H9 (cell line): ENCODE measurements around the gene PHTF2. TPM values are rescaled to one million over a fixed set of nuclear protein-coding genes. Genes with fewer than 3 reads are reported as not detected.

Experiments
- DNase-seq: peaks from one replicate; pipeline ENCODE4 v3.0.0-alpha.2; 2017
- H2AFZ ChIP-seq: one replicate; pipeline ENCODE4 v1.6.1; 2013; ENCODE audit warnings: mild to moderate bottlenecking, low read length, control low read depth, moderate library complexity
- H2AK5ac ChIP-seq: 2 replicates; pipeline ENCODE4 v1.6.1; 2013; ENCODE audit warnings: low read length, control low read depth, mixed read lengths; ENCODE audit not compliant: insufficient read length
- H2BK120ac ChIP-seq: one replicate; pipeline ENCODE4 v1.6.1; 2013; ENCODE audit warnings: low read depth, mild to moderate bottlenecking, low read length, control low read depth, inconsistent platforms; ENCODE audit not compliant: poor library complexity, severe bottlenecking
- H2BK12ac ChIP-seq: 2 replicates; pipeline ENCODE4 v1.6.1; 2013; ENCODE audit warnings: low read length, control low read depth, mixed read lengths, low read depth; ENCODE audit not compliant: insufficient read length
- H2BK15ac ChIP-seq: 2 replicates; pipeline ENCODE4 v1.6.1; 2013; ENCODE audit warnings: low read depth, low read length, control low read depth
- H2BK20ac ChIP-seq: one replicate; pipeline ENCODE4 v1.6.1; 2013; ENCODE audit warnings: low read depth, mild to moderate bottlenecking, low read length, control low read depth, inconsistent platforms; ENCODE audit not compliant: poor library complexity, severe bottlenecking
- H2BK5ac ChIP-seq: 2 replicates; pipeline ENCODE4 v1.6.1; 2013; ENCODE audit warnings: low read length, control low read depth, mixed read lengths; ENCODE audit not compliant: insufficient read length
- H3K14ac ChIP-seq: 2 replicates; pipeline ENCODE4 v1.6.1; 2013; ENCODE audit warnings: low read length, control low read depth; ENCODE audit not compliant: insufficient read depth
- H3K18ac ChIP-seq: 2 replicates; pipeline ENCODE4 v1.6.1; 2013; ENCODE audit warnings: low read depth, mild to moderate bottlenecking, mixed read lengths, low read length, control low read depth; ENCODE audit not compliant: insufficient read length
- H3K23ac ChIP-seq: 2 replicates; pipeline ENCODE4 v1.6.1; 2013; ENCODE audit warnings: low read length, control low read depth, mixed read lengths, low read depth; ENCODE audit not compliant: insufficient read length
- H3K23me2 ChIP-seq: 2 replicates; pipeline ENCODE4 v1.6.1; 2013; ENCODE audit warnings: low read depth, mild to moderate bottlenecking, mixed read lengths, low read length, control low read depth; ENCODE audit not compliant: insufficient read length, poor library complexity, severe bottlenecking
- H3K27ac ChIP-seq: 2 replicates; pipeline ENCODE4 v1.5.1; 2013; ENCODE audit warnings: low read length, control low read depth, mixed read lengths, low read depth; ENCODE audit not compliant: insufficient read length
- H3K27me3 ChIP-seq: 2 replicates; pipeline ENCODE4 v1.6.1; 2013; ENCODE audit warnings: low read length, control low read depth, inconsistent platforms; ENCODE audit not compliant: insufficient read depth
- H3K4ac ChIP-seq: 2 replicates; pipeline ENCODE4 v1.6.1; 2013; ENCODE audit warnings: low read depth, mild to moderate bottlenecking, control low read depth, inconsistent platforms, low read length, moderate library complexity
- H3K4me1 ChIP-seq: 2 replicates; pipeline ENCODE4 v1.6.1; 2013; ENCODE audit warnings: low read length, control low read depth, inconsistent platforms; ENCODE audit not compliant: insufficient read depth
- H3K4me2 ChIP-seq: 2 replicates; pipeline ENCODE4 v1.6.1; 2013; ENCODE audit warnings: low read length, control low read depth, mixed read lengths; ENCODE audit not compliant: insufficient read length, insufficient read depth
- H3K56ac ChIP-seq: 2 replicates; pipeline ENCODE4 v1.6.1; 2013; ENCODE audit warnings: low read depth, mild to moderate bottlenecking, mixed read lengths, low read length, control low read depth; ENCODE audit not compliant: insufficient read length
- H3K79me1 ChIP-seq: 2 replicates; pipeline ENCODE4 v1.6.1; 2013; ENCODE audit warnings: low read depth, mild to moderate bottlenecking, moderate library complexity, low read length, control low read depth, inconsistent platforms; ENCODE audit not compliant: insufficient read depth, poor library complexity, severe bottlenecking
- H3K79me2 ChIP-seq: 2 replicates; pipeline ENCODE4 v1.6.1; 2013; ENCODE audit warnings: low read length, control low read depth, inconsistent platforms; ENCODE audit not compliant: insufficient read depth
- H3K9ac ChIP-seq: 2 replicates; pipeline ENCODE4 v1.6.1; 2013; ENCODE audit warnings: low read length, control low read depth, mixed read lengths; ENCODE audit not compliant: insufficient read length; ENCODE audit errors: extremely low read depth
- H3K9me3 ChIP-seq: one replicate; pipeline ENCODE4 v1.6.1; 2013; ENCODE audit warnings: low read depth, low read length, inconsistent platforms; ENCODE audit not compliant: control insufficient read depth
- H3T11ph ChIP-seq: one replicate; pipeline ENCODE4 v1.6.1; 2013; ENCODE audit warnings: mild to moderate bottlenecking, low read length, control low read depth, inconsistent platforms
- H4K20me1 ChIP-seq: one replicate; pipeline ENCODE4 v1.6.1; 2013; ENCODE audit not compliant: control insufficient read depth, insufficient read length, insufficient read depth
- H4K5ac ChIP-seq: 2 replicates; pipeline ENCODE4 v1.6.1; 2013; ENCODE audit warnings: low read depth, mild to moderate bottlenecking, mixed read lengths, low read length, control low read depth; ENCODE audit not compliant: insufficient read length
- H4K8ac ChIP-seq: replicated peaks from 2 replicates; pipeline ENCODE4 v1.6.1; 2013; ENCODE audit warnings: low read length, control low read depth, mixed read lengths, low read depth; ENCODE audit not compliant: insufficient read length
- H4K91ac ChIP-seq: 2 replicates; pipeline ENCODE4 v1.6.1; 2013; ENCODE audit warnings: low read depth, mild to moderate bottlenecking, moderate library complexity, mixed read lengths, low read length, control low read depth; ENCODE audit not compliant: insufficient read length
- H3K27ac Mint-ChIP-seq, 3 experiments: 2 replicates in 2 of 3; 3 replicates in 1 of 3; pipeline ENCODE4 v1.8.0; 2020 to 2021; ENCODE audit warnings: mixed read lengths in 3 of 3, mild to moderate bottlenecking in 1 of 3, moderate library complexity in 1 of 3
- H3K27me3 Mint-ChIP-seq: 2 replicates; pipeline ENCODE4 v1.8.0; 2021; ENCODE audit warnings: low read depth, mild to moderate bottlenecking, moderate library complexity, mixed read lengths
- H3K36me3 Mint-ChIP-seq, 3 experiments: 2 replicates in 2 of 3; 3 replicates in 1 of 3; pipeline ENCODE4 v1.8.0; 2020 to 2021; ENCODE audit warnings: low read depth in 3 of 3, mixed read lengths in 3 of 3; ENCODE audit not compliant: insufficient read depth in 1 of 3
- H3K4me1 Mint-ChIP-seq, 2 experiments: 2 replicates each; pipeline ENCODE4 v1.8.0; 2020; ENCODE audit warnings: mixed read lengths in 2 of 2
- H3K4me3 Mint-ChIP-seq, 2 experiments: 2 replicates in 1 of 2; 3 replicates in 1 of 2; pipeline ENCODE4 v1.8.0; 2020 to 2021; ENCODE audit warnings: mild to moderate bottlenecking in 2 of 2, mixed read lengths in 2 of 2, moderate library complexity in 1 of 2
- H3K9me3 Mint-ChIP-seq, 2 experiments: 2 replicates in 1 of 2; 3 replicates in 1 of 2; pipeline ENCODE4 v1.8.0; 2020; ENCODE audit warnings: mild to moderate bottlenecking in 2 of 2, mixed read lengths in 2 of 2, moderate library complexity in 1 of 2
- total RNA-seq: library from RNA; stranded (reverse); gene quantifications from 2 replicates; pipeline ENCODE4 v1.2.1, GENCODE V29; 2021
- TF ChIP-seq, protein P1 (sequence below): fragments of 200-600 bp; sonication (generic); conservative IDR thresholded peaks from 3 replicates; pipeline ENCODE4 v1.8.0; 2021; ENCODE audit warnings: antibody characterized with exemption, mild to moderate bottlenecking

Gene PHTF2
- total RNA-seq, 1 experiment from 2014 or later: 16.2 TPM

DNA sequence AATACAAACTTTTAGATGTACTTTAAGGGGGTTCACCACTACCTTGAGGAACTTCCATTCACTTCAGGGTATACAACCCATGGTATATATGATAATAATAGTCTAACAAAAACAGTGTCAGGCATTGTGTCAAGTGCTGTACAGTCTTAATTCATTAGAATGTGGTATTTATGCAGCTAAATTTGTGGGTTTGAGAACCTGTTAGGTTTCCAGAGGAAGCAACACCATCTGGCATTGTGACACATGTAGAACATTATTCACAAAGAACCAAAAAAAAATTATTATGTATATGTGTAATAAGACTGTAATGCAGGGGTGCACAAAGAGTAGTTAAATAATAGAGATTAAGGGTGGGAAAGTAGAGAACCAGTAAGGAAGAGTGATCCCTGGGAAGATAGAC is 26.7 kb upstream of the PHTF2 start:
- H3K79me1 ChIP-seq: no peaks in the 10 kb centered on the region
- H3K27ac ChIP-seq: no peak overlapping the region
- no peak overlapping the region for H3T11ph ChIP-seq
- H3K79me2 ChIP-seq: no peaks in the 10 kb centered on the region
- H3K9me3 ChIP-seq: no peaks in the 10 kb centered on the region
- H4K8ac ChIP-seq: no peak overlapping the region
- H4K20me1 ChIP-seq: no peaks in the 10 kb centered on the region
- no peak overlapping the region for H3K56ac ChIP-seq
- DNase-seq: no peak
- Mint-ChIP-seq H3K27me3 (no peaks in the 10 kb centered on the region), H3K9me3 (no peaks in the 10 kb centered on the region; a peak in 1 of 5 replicates), H3K4me3 (no peak overlapping the region), H3K36me3 (peaks cover 18 to 43% (median 29%) of the 10 kb centered on the region in 3 experiments; a peak in 6 of 7 replicates), H3K27ac (peak overlapping the region in 1 of 3 experiments; percentile 2; a peak in 2 of 7 replicates), H3K4me1 (peaks cover 0 to 3% of the 10 kb centered on the region in 2 experiments; a peak in 1 of 4 replicates)
- no peak overlapping the region for H2BK15ac ChIP-seq
- H3K23ac ChIP-seq: no peak overlapping the region
- no peaks in the 10 kb centered on the region for H3K27me3 ChIP-seq
- no peak overlapping the region for H2AFZ ChIP-seq
- H2BK120ac ChIP-seq: no peak overlapping the region
- no peak overlapping the region for H3K14ac ChIP-seq
- no peak overlapping the region for H2BK12ac ChIP-seq
- H4K5ac ChIP-seq: no peak overlapping the region
- H3K4me2 ChIP-seq: no peak overlapping the region
- TF ChIP-seq, protein P1, sequence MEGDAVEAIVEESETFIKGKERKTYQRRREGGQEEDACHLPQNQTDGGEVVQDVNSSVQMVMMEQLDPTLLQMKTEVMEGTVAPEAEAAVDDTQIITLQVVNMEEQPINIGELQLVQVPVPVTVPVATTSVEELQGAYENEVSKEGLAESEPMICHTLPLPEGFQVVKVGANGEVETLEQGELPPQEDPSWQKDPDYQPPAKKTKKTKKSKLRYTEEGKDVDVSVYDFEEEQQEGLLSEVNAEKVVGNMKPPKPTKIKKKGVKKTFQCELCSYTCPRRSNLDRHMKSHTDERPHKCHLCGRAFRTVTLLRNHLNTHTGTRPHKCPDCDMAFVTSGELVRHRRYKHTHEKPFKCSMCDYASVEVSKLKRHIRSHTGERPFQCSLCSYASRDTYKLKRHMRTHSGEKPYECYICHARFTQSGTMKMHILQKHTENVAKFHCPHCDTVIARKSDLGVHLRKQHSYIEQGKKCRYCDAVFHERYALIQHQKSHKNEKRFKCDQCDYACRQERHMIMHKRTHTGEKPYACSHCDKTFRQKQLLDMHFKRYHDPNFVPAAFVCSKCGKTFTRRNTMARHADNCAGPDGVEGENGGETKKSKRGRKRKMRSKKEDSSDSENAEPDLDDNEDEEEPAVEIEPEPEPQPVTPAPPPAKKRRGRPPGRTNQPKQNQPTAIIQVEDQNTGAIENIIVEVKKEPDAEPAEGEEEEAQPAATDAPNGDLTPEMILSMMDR: no peak
- no peak overlapping the region for H3K9ac ChIP-seq
- no peaks in the 10 kb centered on the region for H3K4me1 ChIP-seq
- H2BK5ac ChIP-seq: no peak overlapping the region
- no peak overlapping the region for H3K18ac ChIP-seq
- H3K23me2 ChIP-seq: no peaks in the 10 kb centered on the region
- H2AK5ac ChIP-seq: no peak overlapping the region
- H2BK20ac ChIP-seq: no peak overlapping the region
- H4K91ac ChIP-seq: no peak overlapping the region
- no peak overlapping the region for H3K4ac ChIP-seq
